OCI-LY7 (cell line): Measurements from ENCODE around the gene TUBGCP6. TPM values are rescaled to one million over a fixed set of nuclear protein-coding genes. Genes with fewer than 3 reads are reported as not detected.

Experiments used
- BruUV-seq: library from RNA; stranded (reverse); fragments of 400-500 nt; replicated peaks from 2 replicates; lab custom pipeline; 2021; lab: Mats Ljungman, UMichigan
- CTCF ChIA-PET: fragments of 300-600 bp; sonication (Branson Sonifier 250); formaldehyde crosslinking; loops from one replicate; lab custom pipeline; 2022; ENCODE audit warnings: antibody characterized with exemption; ENCODE audit not compliant: unreplicated experiment; lab: Charles Lee
- POLR2A ChIA-PET: fragments of 300-600 bp; sonication (Branson Sonifier 250); formaldehyde crosslinking; loops from one replicate; lab custom pipeline; 2022; ENCODE audit warnings: antibody characterized with exemption; lab: Charles Lee
- DNase-seq: peaks from one replicate; pipeline ENCODE4 v3.0.0-alpha.2; 2015; ENCODE audit warnings: low spot score
- H2AFZ ChIP-seq: fragments of 200-600 bp; sonication (generic), shearing (Covaris generic); 2 replicates; pipeline ENCODE4 v1.6.1; 2014; ENCODE audit warnings: mild to moderate bottlenecking, antibody characterized with exemption, low read length, moderate library complexity
- H3K27ac ChIP-seq: fragments of 200-600 bp; sonication (generic); 2 replicates; pipeline ENCODE4 v1.5.1; 2014; ENCODE audit warnings: mixed run types, low read depth, mild to moderate bottlenecking, moderate library complexity, low read length, inconsistent platforms; ENCODE audit not compliant: poor library complexity, severe bottlenecking
- H3K36me3 ChIP-seq: fragments of 200-600 bp; sonication (generic); 2 replicates; pipeline ENCODE4 v1.6.1; 2014; ENCODE audit warnings: mild to moderate bottlenecking, antibody characterized with exemption, low read length, moderate library complexity, mixed read lengths; ENCODE audit not compliant: insufficient read depth
- H3K4me1 ChIP-seq: fragments of 200-600 bp; sonication (generic); 2 replicates; pipeline ENCODE4 v1.5.1; 2014; ENCODE audit warnings: mild to moderate bottlenecking, low read length; ENCODE audit not compliant: insufficient read depth, poor library complexity, severe bottlenecking
- H3K4me2 ChIP-seq: fragments of 200-600 bp; sonication (generic); 2 replicates; pipeline ENCODE4 v1.6.1; 2014; ENCODE audit warnings: mild to moderate bottlenecking, low read length
- H3K4me3 ChIP-seq: fragments of 200-600 bp; sonication (generic); 2 replicates; pipeline ENCODE4 v1.5.1; 2014; ENCODE audit warnings: mild to moderate bottlenecking, low read depth, low read length; ENCODE audit not compliant: poor library complexity, severe bottlenecking
- H3K79me2 ChIP-seq: fragments of 200-600 bp; sonication (generic); 2 replicates; pipeline ENCODE4 v1.6.1; 2016; ENCODE audit warnings: low read depth, mild to moderate bottlenecking, low read length, moderate library complexity, mixed read lengths; ENCODE audit not compliant: insufficient read depth
- H3K9me2 ChIP-seq: fragments of 200-600 bp; sonication (generic); 2 replicates; pipeline ENCODE4 v1.6.1; 2016; ENCODE audit warnings: mild to moderate bottlenecking, low read length, mixed read lengths; ENCODE audit not compliant: insufficient read depth
- H3K9me3 ChIP-seq: fragments of 200-600 bp; sonication (generic); 2 replicates; pipeline ENCODE4 v1.6.1; 2014; ENCODE audit warnings: mild to moderate bottlenecking, mixed run types, low read length, mixed read lengths
- H4K20me1 ChIP-seq: fragments of 200-600 bp; sonication (generic); 2 replicates; pipeline ENCODE4 v1.6.1; 2014; ENCODE audit warnings: mild to moderate bottlenecking, antibody characterized with exemption, low read length, moderate library complexity, mixed read lengths; ENCODE audit not compliant: insufficient read depth
- EZH2phosphoT487 ChIP-seq: fragments of 200-600 bp; sonication (generic); IDR thresholded peaks from 2 replicates; pipeline ENCODE4 v1.6.1; 2018; ENCODE audit warnings: low read depth, borderline replicate concordance, mild to moderate bottlenecking, mixed run types, antibody characterized with exemption, low read length, moderate library complexity, mixed read lengths
- intact Hi-C: fragments of 100-400 bp; cut with micrococcal nuclease; formaldehyde crosslinking; loops from one replicate; pipeline ENCODE4 v1.10.0; 2022; ENCODE audit not compliant: unreplicated experiment
- total RNA-seq, 2 experiments: library from RNA; depleted of rRNA in 1 of 2; stranded (reverse); fragments of >200 nt in 1 of 2; shearing (Covaris generic) in 1 of 2; gene quantifications; 2 replicates each; pipeline ENCODE4 v1.2.3, GENCODE V29; 2014 to 2022
- TF ChIP-seq, protein P1 (sequence below): fragments of 200-600 bp; sonication (generic); conservative IDR thresholded peaks from 2 replicates; pipeline ENCODE4 v1.5.1; 2014; ENCODE audit warnings: mild to moderate bottlenecking, antibody characterized with exemption, low read length, moderate library complexity, mixed read lengths

Gene TUBGCP6
- total RNA-seq, 2 experiments from 2014 or later = 57.7 to 63.2 TPM

DNA sequence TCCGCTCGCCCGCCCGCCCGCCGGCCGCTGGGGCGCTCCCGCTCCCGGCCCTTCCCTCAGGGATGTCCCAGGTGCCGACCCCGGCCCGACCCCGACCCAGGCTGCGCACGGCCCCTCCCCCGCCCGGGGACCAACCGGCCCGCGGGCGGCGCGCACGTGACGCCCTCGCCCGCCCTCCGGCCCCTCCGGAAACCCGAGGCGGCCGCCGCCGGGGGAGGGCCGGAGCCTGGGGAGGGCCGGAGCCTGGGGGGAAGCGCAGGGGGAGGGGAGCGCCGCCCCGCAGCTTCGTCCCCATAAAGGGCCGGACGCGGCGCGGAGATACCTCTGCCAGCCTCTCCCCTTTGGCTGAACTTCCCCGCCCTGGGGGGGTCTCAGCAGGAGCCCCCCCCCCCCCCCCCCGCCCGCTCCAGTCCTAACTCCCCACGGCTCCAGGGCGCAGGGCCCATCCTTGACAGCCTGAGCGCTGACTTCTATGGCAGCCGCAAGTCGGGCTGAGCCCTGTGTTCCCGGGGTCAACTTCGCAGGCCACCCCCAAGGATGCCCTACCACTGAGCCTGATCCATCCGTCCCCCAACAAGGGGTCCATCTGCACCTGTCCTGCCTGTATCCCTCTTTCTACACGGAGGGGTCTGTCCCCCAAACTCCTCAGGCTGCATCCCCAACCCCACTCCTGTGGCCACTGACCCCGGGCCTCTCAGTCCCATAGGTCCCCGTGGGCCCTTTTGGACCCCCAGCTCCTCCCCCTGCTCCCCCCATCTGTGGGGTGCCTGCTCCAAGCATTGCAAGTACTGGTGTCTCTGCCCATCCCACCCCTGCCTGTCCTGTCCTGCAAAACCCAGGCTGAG is 17.0 kb upstream of the TUBGCP6 start, which contains the start of gene MAPK12:
Gene MAPK12, minus strand, starts transcription at position 69 of the 845 bp plus-strand sequence. CDS start 174 bp downstream, outside the sequence.
- Histone ChIP-seq H3K27ac (peak within 1 kb of the TSS; percentile 63), H3K36me3 (peaks cover 13% of the 10 kb centered on the region; the same call in 1 of the 2 replicates), H3K9me2 (no peaks in the 10 kb centered on the region), H3K79me2 (peaks cover 15% of the 10 kb centered on the region), H3K9me3 (no peaks in the 10 kb centered on the region), H4K20me1 (no peaks in the 10 kb centered on the region), H2AFZ (0 out of 2 replicates have a peak within 1 kb of the TSS, but pooled peaks have one; percentile 55), H3K4me2 (peak within 1 kb of the TSS; percentile 83), H3K4me1 (peaks cover 25% of the 10 kb centered on the region), H3K4me3 (peak within 1 kb of the TSS; percentile 83)
- ChIA-PET POLR2A (interaction anchor here (0.6 to 0.9 kb wide), 2 partner anchors 11 to 71 kb away, joined by 5 to 6 read pairs; partner anchors contain the start of gene HDAC10), CTCF (interaction anchor here (0.6 kb wide), 1 partner anchor 15 kb away, joined by 6 read pairs; no protein-coding TSS in a partner anchor)
- intact Hi-C loops = no loop called here
- BruUV-seq = no TSS peak
- DNase-seq = peak; percentile 83
- TF ChIP-seq, protein P1, sequence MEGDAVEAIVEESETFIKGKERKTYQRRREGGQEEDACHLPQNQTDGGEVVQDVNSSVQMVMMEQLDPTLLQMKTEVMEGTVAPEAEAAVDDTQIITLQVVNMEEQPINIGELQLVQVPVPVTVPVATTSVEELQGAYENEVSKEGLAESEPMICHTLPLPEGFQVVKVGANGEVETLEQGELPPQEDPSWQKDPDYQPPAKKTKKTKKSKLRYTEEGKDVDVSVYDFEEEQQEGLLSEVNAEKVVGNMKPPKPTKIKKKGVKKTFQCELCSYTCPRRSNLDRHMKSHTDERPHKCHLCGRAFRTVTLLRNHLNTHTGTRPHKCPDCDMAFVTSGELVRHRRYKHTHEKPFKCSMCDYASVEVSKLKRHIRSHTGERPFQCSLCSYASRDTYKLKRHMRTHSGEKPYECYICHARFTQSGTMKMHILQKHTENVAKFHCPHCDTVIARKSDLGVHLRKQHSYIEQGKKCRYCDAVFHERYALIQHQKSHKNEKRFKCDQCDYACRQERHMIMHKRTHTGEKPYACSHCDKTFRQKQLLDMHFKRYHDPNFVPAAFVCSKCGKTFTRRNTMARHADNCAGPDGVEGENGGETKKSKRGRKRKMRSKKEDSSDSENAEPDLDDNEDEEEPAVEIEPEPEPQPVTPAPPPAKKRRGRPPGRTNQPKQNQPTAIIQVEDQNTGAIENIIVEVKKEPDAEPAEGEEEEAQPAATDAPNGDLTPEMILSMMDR = no peak
- no peak for TF ChIP-seq EZH2phosphoT487

DNA sequence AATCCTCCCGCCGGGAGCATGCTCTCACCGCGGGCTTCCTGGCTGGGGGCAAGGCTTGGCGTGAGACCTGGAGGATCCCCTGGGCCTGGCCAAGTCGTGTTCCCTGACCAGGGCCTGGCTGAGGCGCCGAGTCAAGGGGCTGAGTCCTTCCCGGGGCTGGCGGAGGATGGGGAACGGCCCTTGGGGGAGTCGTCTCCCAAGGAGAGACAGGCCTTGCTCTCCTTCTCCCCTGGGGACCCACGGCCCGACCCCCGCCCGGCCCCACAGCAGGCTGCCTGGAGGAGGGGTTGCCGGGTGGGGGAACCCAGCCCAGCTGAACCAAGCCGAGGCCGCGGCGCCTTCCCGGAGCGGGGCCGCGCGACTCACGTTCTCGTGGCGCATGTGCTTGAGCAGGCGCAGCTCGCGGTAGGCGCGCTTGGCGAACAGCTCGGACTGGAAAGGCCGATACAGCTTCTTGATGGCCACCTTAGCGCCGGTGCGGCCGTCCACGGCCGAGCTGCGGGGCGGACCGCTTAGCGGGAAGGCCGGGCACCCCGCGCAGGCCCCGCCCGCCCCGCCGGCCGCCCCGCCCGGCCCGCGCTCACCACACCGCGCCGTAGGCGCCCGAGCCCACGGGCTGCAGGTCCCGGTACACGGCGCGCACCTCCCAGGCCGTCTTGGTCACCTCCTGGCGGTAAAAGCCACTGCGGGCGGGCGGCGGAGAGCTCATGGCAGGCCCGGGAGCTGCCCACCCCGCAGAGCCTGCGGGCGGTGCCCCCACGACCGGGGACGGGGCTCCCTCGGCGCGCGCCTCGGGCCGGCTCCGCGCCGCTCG is 16.2 kb upstream of the TUBGCP6 start:
- no peak overlapping the region for H2AFZ ChIP-seq
- peak overlapping the region; percentile 83 for H3K4me3 ChIP-seq
- H3K4me1 ChIP-seq = peaks cover 25% of the 10 kb centered on the region
- peak overlapping the region; percentile 48 for H3K27ac ChIP-seq
- no peaks in the 10 kb centered on the region for H3K9me3 ChIP-seq
- H3K79me2 ChIP-seq = peaks cover 15% of the 10 kb centered on the region
- CTCF ChIA-PET = no interaction called here
- intact Hi-C loops = no loop called here
- BruUV-seq = no TSS peak
- POLR2A ChIA-PET = interaction anchor here (0.6 to 0.9 kb wide), 2 partner anchors 10 to 70 kb away, joined by 5 to 6 read pairs; partner anchors contain the start of gene HDAC10
- no peak for TF ChIP-seq EZH2phosphoT487
- TF ChIP-seq, protein P1 = no peak
- peak; percentile 68 for DNase-seq
- H3K36me3 ChIP-seq = peaks cover 22% of the 10 kb centered on the region; the same call in 1 of the 2 replicates
- H3K4me2 ChIP-seq = peak overlapping the region; percentile 83
- H3K9me2 ChIP-seq = no peaks in the 10 kb centered on the region
- no peaks in the 10 kb centered on the region for H4K20me1 ChIP-seq
